HG03558 (cell line): ENCODE measurements around the gene TENT4B.
A peak's percentile ranks its signal among the peaks of the same experiment; 100 is the strongest.
"Not testable (repeated sequence)": the region's sequence is repeated elsewhere in the genome, so short reads cannot be mapped to it uniquely, and the experiment has no call there.

Experiments used
- ATAC-seq: cut with Tn5 transposase; IDR thresholded peaks from one replicate; pipeline ENCODE4 v1.9.1; 2021; ENCODE audit warnings: moderate number of reproducible peaks; ENCODE audit not compliant: unreplicated experiment; ENCODE audit errors: extremely low read depth

The TENT4B gene

GRCh38 chr16:50152807-50153595 is at the start of gene TENT4B:
TSS of gene TENT4B (plus strand) at chr16:50153306. CDS start at chr16:50153622, 316 bp downstream.
- ATAC-seq, result peak; percentile 40

GRCh38 chr16:50103764-50104163 is 49.3 kb upstream of the TENT4B start:
- no peak for ATAC-seq

GRCh38 chr16:50114357-50115129 is 38.6 kb upstream of the TENT4B start:
- ATAC-seq, result no peak

GRCh38 chr16:50120711-50121110 is 32.4 kb upstream of the TENT4B start:
- ATAC-seq, result no peak

GRCh38 chr16:50121278-50121677 is 31.8 kb upstream of the TENT4B start:
- ATAC-seq, result peak; percentile 38

GRCh38 chr16:50121721-50122445 is 31.2 kb upstream of the TENT4B start:
- peak; percentile 48 for ATAC-seq

GRCh38 chr16:50123417-50123816 is 29.7 kb upstream of the TENT4B start:
- ATAC-seq, result no peak

- no peak for ATAC-seq
These were observed 28.3 kb upstream of the TENT4B start for GRCh38 chr16:50124769-50125168.

- ATAC-seq, result no peak
These were observed 26.9 kb upstream of the TENT4B start for GRCh38 chr16:50126183-50126582.

- ATAC-seq, result not testable (repeated sequence)
These were observed 20.5 kb upstream of the TENT4B start for GRCh38 chr16:50132571-50132970.

GRCh38 chr16:50133214-50133613 is 19.9 kb upstream of the TENT4B start:
- ATAC-seq, result no peak

GRCh38 chr16:50136399-50136798 is 16.7 kb upstream of the TENT4B start:
- ATAC-seq, result no peak

GRCh38 chr16:50137268-50137667 is 15.8 kb upstream of the TENT4B start:
- ATAC-seq, result no peak

GRCh38 chr16:50139580-50139979 is 13.5 kb upstream of the TENT4B start:
- ATAC-seq, result no peak

- no peak for ATAC-seq
These were observed 8.9 kb upstream of the TENT4B start for GRCh38 chr16:50144211-50144610.

GRCh38 chr16:50146479-50147435 is 6.3 kb upstream of the TENT4B start:
- ATAC-seq, result no peak

- no peak for ATAC-seq
These were observed 1.8 kb upstream of the TENT4B start for GRCh38 chr16:50151322-50151721.

GRCh38 chr16:50151756-50152155 is 1.4 kb upstream of the TENT4B start:
- no peak for ATAC-seq

- ATAC-seq, result peak; percentile 46
These were observed 727 bp upstream of the TENT4B start for GRCh38 chr16:50152351-50152806.
